ENCODE data around the gene BMP3. TPM values are rescaled to one million over a fixed set of nuclear protein-coding genes. Genes with fewer than 3 reads are reported as not detected.
"Not testable (repeated sequence)": the region's sequence is repeated elsewhere in the genome, so short reads cannot be mapped to it uniquely, and the experiment has no call there.

The BMP3 gene
- total RNA-seq, 1 experiment from 2014 or later, result not detected

DNA sequence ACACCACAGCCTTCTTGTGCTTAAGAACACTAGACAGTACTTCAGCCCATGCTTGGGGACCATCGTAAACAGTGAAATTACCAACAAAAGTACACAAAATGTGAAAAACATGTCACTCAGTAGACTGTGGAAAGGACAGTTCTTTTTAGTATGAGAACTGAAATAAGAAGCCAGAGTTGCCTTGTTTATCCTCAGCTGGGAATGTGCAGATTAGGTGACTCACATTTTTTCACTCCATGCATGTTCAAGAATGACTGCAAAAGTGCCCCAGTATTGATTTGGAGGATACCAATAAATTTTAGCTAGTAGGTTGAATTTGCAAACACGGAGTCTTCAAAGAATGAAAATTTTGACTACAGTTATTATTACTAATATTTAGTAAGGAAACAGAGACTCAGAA is 23.1 kb upstream of the BMP3 start:
- H3K4me2 ChIP-seq (ENCODE audit: low read length), result no peak overlapping the region
- H3K4me3 ChIP-seq (replicated peaks in 1 of 2; ENCODE audit: low read depth in 1 of 2, low read length in 2 of 2), result no peak overlapping the region
- no peak overlapping the region for H3K27ac ChIP-seq (ENCODE audit: low read depth, low read length)
- H3K36me3 ChIP-seq (ENCODE audit: control insufficient read depth in 1 of 2, insufficient read depth in 2 of 2, low read length in 2 of 2), result no peaks in the 10 kb centered on the region
- no peaks in the 10 kb centered on the region for H3K79me2 ChIP-seq (ENCODE audit: insufficient read depth, low read length)
- H2AFZ ChIP-seq (ENCODE audit: low read depth, low read length, poor library complexity, severe bottlenecking), result no peak overlapping the region
- ChIA-PET CTCF (no interaction called here), RAD21 (ENCODE audit: low non-redundant PET in 1 of 2, low total read pairs in 2 of 2, uncharacterized antibody in 2 of 2, unreplicated experiment in 2 of 2) (no interaction called here), POLR2A (no interaction called here)
- ATAC-seq (no peak), DNase-seq (ENCODE audit: low read depth, low spot score) (no peak)
- H3K9me3 ChIP-seq (ENCODE audit: control insufficient read depth in 1 of 2, insufficient read depth in 1 of 2, low read depth in 1 of 2, low read length in 2 of 2), result no peaks in the 10 kb centered on the region
- no peaks in the 10 kb centered on the region for H3K4me1 ChIP-seq (ENCODE audit: control insufficient read depth in 1 of 2, insufficient read depth in 2 of 2, low read length in 2 of 2)
- no peaks in the 10 kb centered on the region for H3K9me2 ChIP-seq (ENCODE audit: insufficient read depth)
- TF ChIP-seq, protein P1, sequence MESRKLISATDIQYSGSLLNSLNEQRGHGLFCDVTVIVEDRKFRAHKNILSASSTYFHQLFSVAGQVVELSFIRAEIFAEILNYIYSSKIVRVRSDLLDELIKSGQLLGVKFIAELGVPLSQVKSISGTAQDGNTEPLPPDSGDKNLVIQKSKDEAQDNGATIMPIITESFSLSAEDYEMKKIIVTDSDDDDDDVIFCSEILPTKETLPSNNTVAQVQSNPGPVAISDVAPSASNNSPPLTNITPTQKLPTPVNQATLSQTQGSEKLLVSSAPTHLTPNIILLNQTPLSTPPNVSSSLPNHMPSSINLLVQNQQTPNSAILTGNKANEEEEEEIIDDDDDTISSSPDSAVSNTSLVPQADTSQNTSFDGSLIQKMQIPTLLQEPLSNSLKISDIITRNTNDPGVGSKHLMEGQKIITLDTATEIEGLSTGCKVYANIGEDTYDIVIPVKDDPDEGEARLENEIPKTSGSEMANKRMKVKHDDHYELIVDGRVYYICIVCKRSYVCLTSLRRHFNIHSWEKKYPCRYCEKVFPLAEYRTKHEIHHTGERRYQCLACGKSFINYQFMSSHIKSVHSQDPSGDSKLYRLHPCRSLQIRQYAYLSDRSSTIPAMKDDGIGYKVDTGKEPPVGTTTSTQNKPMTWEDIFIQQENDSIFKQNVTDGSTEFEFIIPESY (IDR thresholded peaks at IDR 0.05; ENCODE audit: extremely low read depth, insufficient replicate concordance, low read length), result no peak
- TF ChIP-seq ZNF274 (IDR thresholded peaks at IDR 0.05; ENCODE audit: low read depth, low read length), result no peak
- TF ChIP-seq ZFX (IDR thresholded peaks at IDR 0.05), result no peak
- TF ChIP-seq CBX3 (IDR thresholded peaks at IDR 0.05; ENCODE audit: low read depth), result no peak
- TF ChIP-seq POLR2A (IDR thresholded peaks at IDR 0.05; ENCODE audit: borderline replicate concordance, extremely low read depth, insufficient read depth, insufficient read length), result no peak
- no peak for TF ChIP-seq EGR1 (IDR thresholded peaks at IDR 0.05; ENCODE audit: low read depth)
- no peak for TF ChIP-seq POLR2AphosphoS5 (IDR thresholded peaks at IDR 0.05; ENCODE audit: low read depth, low read length)
- peaks cover 7% of the 10 kb centered on the region for H3K27me3 ChIP-seq (ENCODE audit: insufficient read depth, low read length)
- H3K9ac ChIP-seq (ENCODE audit: low read length), result no peak overlapping the region
- no TSS peak for BruUV-seq (replicated peaks)
- no peaks in the 10 kb centered on the region for H4K20me1 ChIP-seq (ENCODE audit: insufficient read depth)
- intact Hi-C loops (cut with micrococcal nuclease), result no loop called here

DNA sequence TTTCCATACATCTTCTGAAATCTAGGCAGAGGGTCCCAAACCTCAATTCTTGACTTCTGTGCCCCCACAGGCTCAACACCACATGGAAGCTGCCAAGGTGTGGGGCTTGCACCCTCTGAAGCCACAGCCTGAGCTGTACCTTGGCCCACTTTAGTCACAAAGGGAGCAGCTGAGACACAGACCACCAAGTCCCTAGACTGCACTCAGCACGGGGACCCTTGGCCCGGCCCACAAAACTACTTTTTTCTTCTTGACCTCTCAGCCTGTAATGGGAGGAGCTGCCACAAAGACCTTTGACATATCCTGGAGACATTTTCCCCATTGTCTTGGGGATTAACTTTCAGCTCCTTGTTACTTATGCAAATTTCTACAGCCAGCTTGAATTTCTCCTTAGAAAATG is 13.9 kb upstream of the BMP3 start:
- POLR2A ChIA-PET; H3K4me2 ChIP-seq (ENCODE audit: low read length); H3K27me3 ChIP-seq (ENCODE audit: insufficient read depth, low read length); intact Hi-C loops (cut with micrococcal nuclease); H3K4me1 ChIP-seq (ENCODE audit: control insufficient read depth in 1 of 2, insufficient read depth in 2 of 2, low read length in 2 of 2); BruUV-seq (replicated peaks); DNase-seq (ENCODE audit: low read depth, low spot score); CTCF ChIA-PET; H3K27ac ChIP-seq (ENCODE audit: low read depth, low read length); H3K9me2 ChIP-seq (ENCODE audit: insufficient read depth); H2AFZ ChIP-seq (ENCODE audit: low read depth, low read length, poor library complexity, severe bottlenecking); ATAC-seq; H3K9me3 ChIP-seq (ENCODE audit: control insufficient read depth in 1 of 2, insufficient read depth in 1 of 2, low read depth in 1 of 2, low read length in 2 of 2); H3K9ac ChIP-seq (ENCODE audit: low read length); H3K79me2 ChIP-seq (ENCODE audit: insufficient read depth, low read length); RAD21 ChIA-PET (ENCODE audit: low non-redundant PET in 1 of 2, low total read pairs in 2 of 2, uncharacterized antibody in 2 of 2, unreplicated experiment in 2 of 2); H3K36me3 ChIP-seq (ENCODE audit: control insufficient read depth in 1 of 2, insufficient read depth in 2 of 2, low read length in 2 of 2); H3K4me3 ChIP-seq (replicated peaks in 1 of 2; ENCODE audit: low read depth in 1 of 2, low read length in 2 of 2); H4K20me1 ChIP-seq (ENCODE audit: insufficient read depth): not testable (repeated sequence)
